HG02973 (cell line): ENCODE results near the gene DLK1.

Source experiments
- ATAC-seq: cut with Tn5 transposase; IDR thresholded peaks from one replicate; pipeline ENCODE4 v1.9.1; 2021; ENCODE audit warnings: moderate library complexity; ENCODE audit not compliant: unreplicated experiment

DLK1 gene

GRCh38 chr14:100754020-100754419, 27.3 kb downstream of the DLK1 start:
- ATAC-seq, result no peak

- ATAC-seq, result no peak
These were observed 29.0 kb downstream of the DLK1 start for GRCh38 chr14:100755649-100756048.

- no peak for ATAC-seq
These were observed 34.8 kb downstream of the DLK1 start for GRCh38 chr14:100761481-100761880.

- no peak for ATAC-seq
These were observed 35.4 kb downstream of the DLK1 start for GRCh38 chr14:100762089-100762515.

GRCh38 chr14:100762901-100763300, 36.2 kb downstream of the DLK1 start:
- no peak for ATAC-seq

GRCh38 chr14:100764471-100765115, 37.9 kb downstream of the DLK1 start:
- no peak for ATAC-seq

- no peak for ATAC-seq
These were observed 38.6 kb downstream of the DLK1 start for GRCh38 chr14:100765296-100765695.

GRCh38 chr14:100765991-100766390, 39.3 kb downstream of the DLK1 start:
- no peak for ATAC-seq

- no peak for ATAC-seq
These were observed 40.5 kb downstream of the DLK1 start for GRCh38 chr14:100767003-100767787.

- ATAC-seq, result no peak
These were observed 41.3 kb downstream of the DLK1 start for GRCh38 chr14:100767788-100768536.

GRCh38 chr14:100769035-100769939, 42.6 kb downstream of the DLK1 start:
- ATAC-seq, result no peak

- no peak for ATAC-seq
These were observed 43.4 kb downstream of the DLK1 start for GRCh38 chr14:100770046-100770445.

- ATAC-seq, result no peak
These were observed 44.0 kb downstream of the DLK1 start for GRCh38 chr14:100770605-100771120.

- ATAC-seq, result no peak
These were observed 44.6 kb downstream of the DLK1 start for GRCh38 chr14:100771121-100771800.

GRCh38 chr14:100772607-100773165, 46.0 kb downstream of the DLK1 start:
- no peak for ATAC-seq

GRCh38 chr14:100773331-100774163, 46.9 kb downstream of the DLK1 start:
- ATAC-seq, result no peak

GRCh38 chr14:100774164-100774537, 47.5 kb downstream of the DLK1 start:
- no peak for ATAC-seq

GRCh38 chr14:100775351-100775830, 48.7 kb downstream of the DLK1 start:
- ATAC-seq, result no peak
